Gastroesophageal sphincter (tissue), 3 donors: ENCODE data around the gene MAP6.

Experiments
- POLR2A ChIP-seq, 2 donors: fragments of 450-650 bp; IDR thresholded peaks; one replicate each; pipeline ENCODE4 v1.6.1; 2017; ENCODE audit warnings: antibody characterized with exemption in 2 of 2, mild to moderate bottlenecking in 2 of 2, moderate library complexity in 1 of 2
- TF ChIP-seq, protein P1 (sequence below), 4 experiments: fragments of 200-600 bp in 2 of 4; fragments of 450-650 bp in 2 of 4; sonication (generic) in 1 of 4; IDR thresholded peaks; one replicate each; pipeline ENCODE4 v1.5.1; 2017 to 2019; ENCODE audit warnings: antibody characterized with exemption in 4 of 4, mild to moderate bottlenecking in 2 of 4, moderate library complexity in 2 of 4

DNA sequence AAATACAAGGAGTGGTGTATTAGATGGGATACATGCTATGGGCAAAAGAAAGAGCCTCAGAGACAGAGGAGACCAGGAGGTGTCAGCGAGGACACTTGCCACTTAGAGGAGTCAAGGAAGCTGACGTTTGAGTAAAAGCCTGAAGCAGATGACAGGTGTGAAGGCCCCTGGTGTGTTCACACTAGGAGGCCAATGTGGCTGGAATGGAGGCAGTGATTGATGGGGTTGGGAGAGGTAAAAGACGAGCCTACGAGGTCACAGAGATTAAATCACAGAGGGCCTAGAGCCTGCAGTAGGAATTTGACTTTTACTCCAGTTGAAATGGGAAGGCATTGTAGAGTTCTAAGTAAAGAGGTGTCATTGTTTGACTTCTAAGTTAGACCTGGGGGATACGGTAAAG lies 131.1 kb downstream of the MAP6 start:
- TF ChIP-seq, protein P1, sequence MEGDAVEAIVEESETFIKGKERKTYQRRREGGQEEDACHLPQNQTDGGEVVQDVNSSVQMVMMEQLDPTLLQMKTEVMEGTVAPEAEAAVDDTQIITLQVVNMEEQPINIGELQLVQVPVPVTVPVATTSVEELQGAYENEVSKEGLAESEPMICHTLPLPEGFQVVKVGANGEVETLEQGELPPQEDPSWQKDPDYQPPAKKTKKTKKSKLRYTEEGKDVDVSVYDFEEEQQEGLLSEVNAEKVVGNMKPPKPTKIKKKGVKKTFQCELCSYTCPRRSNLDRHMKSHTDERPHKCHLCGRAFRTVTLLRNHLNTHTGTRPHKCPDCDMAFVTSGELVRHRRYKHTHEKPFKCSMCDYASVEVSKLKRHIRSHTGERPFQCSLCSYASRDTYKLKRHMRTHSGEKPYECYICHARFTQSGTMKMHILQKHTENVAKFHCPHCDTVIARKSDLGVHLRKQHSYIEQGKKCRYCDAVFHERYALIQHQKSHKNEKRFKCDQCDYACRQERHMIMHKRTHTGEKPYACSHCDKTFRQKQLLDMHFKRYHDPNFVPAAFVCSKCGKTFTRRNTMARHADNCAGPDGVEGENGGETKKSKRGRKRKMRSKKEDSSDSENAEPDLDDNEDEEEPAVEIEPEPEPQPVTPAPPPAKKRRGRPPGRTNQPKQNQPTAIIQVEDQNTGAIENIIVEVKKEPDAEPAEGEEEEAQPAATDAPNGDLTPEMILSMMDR (IDR thresholded peaks at IDR 0.05): no peak
- TF ChIP-seq POLR2A (IDR thresholded peaks at IDR 0.05): no peak
